Stimulated activated CD4-positive, alpha-beta T cell treated with anti-CD3 and anti-CD28 coated beads, Interleukin-15, amount 100 ng/mL, for 1 hour (primary cell): ENCODE results near the gene RHOJ.
"Not testable (repeated sequence)": the region's sequence is repeated elsewhere in the genome, so short reads cannot be mapped to it uniquely, and the experiment has no call there.

Experiments
- DNase-seq, 2 donors: peaks; one replicate each; pipeline ENCODE4 v3.0.0-alpha.2; 2020; ENCODE audit warnings: low read depth in 1 of 2, low spot score in 1 of 2

RHOJ gene

GRCh38 chr14:63266106-63266505, 61.9 kb downstream of the RHOJ start:
- DNase-seq: no peak

GRCh38 chr14:63267171-63267570, 62.9 kb downstream of the RHOJ start:
- DNase-seq: no peak

- no peak for DNase-seq
Measured at GRCh38 chr14:63268771-63269170, 64.5 kb downstream of the RHOJ start.

GRCh38 chr14:63269561-63270225, 65.5 kb downstream of the RHOJ start:
- no peak for DNase-seq

GRCh38 chr14:63273129-63273528, 68.9 kb downstream of the RHOJ start:
- DNase-seq: no peak

GRCh38 chr14:63273717-63274655, 69.7 kb downstream of the RHOJ start:
- DNase-seq: no peak

GRCh38 chr14:63275611-63276010, 71.4 kb downstream of the RHOJ start:
- DNase-seq: no peak

- DNase-seq: no peak
Measured at GRCh38 chr14:63276016-63276415, 71.8 kb downstream of the RHOJ start.

GRCh38 chr14:63276492-63277342, 72.5 kb downstream of the RHOJ start:
- no peak for DNase-seq

GRCh38 chr14:63277591-63278183, 73.4 kb downstream of the RHOJ start:
- no peak for DNase-seq

GRCh38 chr14:63279933-63280332, 75.7 kb downstream of the RHOJ start:
- not testable (repeated sequence) for DNase-seq

GRCh38 chr14:63282997-63283883, 79.0 kb downstream of the RHOJ start:
- no peak for DNase-seq

GRCh38 chr14:63283884-63284248, 79.6 kb downstream of the RHOJ start:
- DNase-seq: no peak

GRCh38 chr14:63286071-63286470, 81.8 kb downstream of the RHOJ start:
- DNase-seq: no peak

GRCh38 chr14:63287666-63288483, 83.6 kb downstream of the RHOJ start:
- no peak for DNase-seq

- DNase-seq: no peak
Measured at GRCh38 chr14:63288853-63289252, 84.6 kb downstream of the RHOJ start.

- no peak for DNase-seq
Measured at GRCh38 chr14:63290741-63291430, 86.6 kb downstream of the RHOJ start.

GRCh38 chr14:63292805-63293204, 88.6 kb downstream of the RHOJ start:
- DNase-seq: no peak

- no peak for DNase-seq
Measured at GRCh38 chr14:63295231-63295685, 91.0 kb downstream of the RHOJ start.
